GM21515 (cell line): Measurements from ENCODE around the gene TTC7B.

Experiments
- ATAC-seq: cut with Tn5 transposase; IDR thresholded peaks from one replicate; pipeline ENCODE4 v1.9.1; 2021; ENCODE audit not compliant: unreplicated experiment

The TTC7B gene

DNA sequence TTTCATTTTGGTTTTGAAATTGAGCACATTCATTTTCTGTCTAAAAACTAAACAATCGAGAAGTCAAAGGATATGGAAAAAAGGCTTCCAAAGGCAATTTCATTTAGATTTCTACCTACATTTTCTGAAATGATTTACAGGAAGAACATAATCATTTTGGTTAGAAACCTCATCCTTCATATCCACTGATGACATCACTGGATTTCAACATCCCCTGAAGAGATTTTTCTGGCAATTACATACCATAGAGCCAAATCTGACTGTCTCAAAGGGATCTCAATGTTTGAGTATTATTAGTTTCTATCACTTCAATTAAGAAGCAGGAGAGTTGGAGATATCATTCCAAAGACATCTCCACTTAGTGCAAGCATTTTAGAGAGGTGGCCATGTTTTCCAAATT lies 137.8 kb downstream of the TTC7B start:
- no peak for ATAC-seq

GRCh38 chr14:90677484-90678050 lies 138.7 kb downstream of the TTC7B start:
- no peak for ATAC-seq

DNA sequence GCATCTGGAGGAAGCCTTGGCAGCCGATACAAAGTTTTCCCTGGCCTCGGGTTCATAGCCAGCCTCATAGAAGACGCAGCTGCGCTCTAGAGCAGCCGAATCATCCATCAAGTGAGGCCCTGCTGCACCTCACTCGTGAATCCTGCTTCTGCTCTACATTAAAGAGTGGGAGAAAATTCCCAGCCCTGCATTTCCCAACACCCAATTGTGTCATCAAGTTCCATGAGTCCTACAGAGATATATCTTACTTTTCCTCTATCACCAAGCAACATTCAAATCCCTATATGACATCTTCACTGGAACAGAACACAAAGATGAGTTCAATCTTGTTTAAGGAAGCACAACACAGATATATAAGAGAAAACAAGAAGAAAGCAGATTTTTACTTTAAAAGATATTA lies 139.3 kb downstream of the TTC7B start:
- ATAC-seq, result no peak

GRCh38 chr14:90676356-90676755 lies 139.9 kb downstream of the TTC7B start:
- no peak for ATAC-seq

DNA sequence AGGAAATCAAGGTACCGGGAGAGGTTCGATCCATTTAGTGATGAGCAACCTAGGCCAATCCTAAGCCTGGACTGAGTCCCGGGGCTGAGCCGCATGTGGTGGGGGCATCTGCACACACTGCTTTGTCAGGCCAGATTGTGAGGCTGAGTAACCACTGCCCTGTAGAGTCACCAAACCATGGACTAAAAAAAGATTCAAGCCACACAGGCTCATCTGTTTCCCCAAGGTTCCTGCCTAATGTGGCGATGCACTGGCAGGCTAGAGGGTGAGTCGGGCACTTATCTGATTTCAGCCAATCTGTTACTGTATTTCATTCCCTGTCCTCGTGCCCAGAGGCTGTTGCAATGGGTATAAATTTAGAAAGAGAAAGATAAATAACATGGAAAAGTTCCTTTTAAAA lies 140.8 kb downstream of the TTC7B start:
- ATAC-seq, result no peak

- no peak for ATAC-seq
Observed at GRCh38 chr14:90674716-90675115, 141.5 kb downstream of the TTC7B start.

- ATAC-seq, result no peak
Observed at GRCh38 chr14:90674043-90674670, 142.1 kb downstream of the TTC7B start.

DNA sequence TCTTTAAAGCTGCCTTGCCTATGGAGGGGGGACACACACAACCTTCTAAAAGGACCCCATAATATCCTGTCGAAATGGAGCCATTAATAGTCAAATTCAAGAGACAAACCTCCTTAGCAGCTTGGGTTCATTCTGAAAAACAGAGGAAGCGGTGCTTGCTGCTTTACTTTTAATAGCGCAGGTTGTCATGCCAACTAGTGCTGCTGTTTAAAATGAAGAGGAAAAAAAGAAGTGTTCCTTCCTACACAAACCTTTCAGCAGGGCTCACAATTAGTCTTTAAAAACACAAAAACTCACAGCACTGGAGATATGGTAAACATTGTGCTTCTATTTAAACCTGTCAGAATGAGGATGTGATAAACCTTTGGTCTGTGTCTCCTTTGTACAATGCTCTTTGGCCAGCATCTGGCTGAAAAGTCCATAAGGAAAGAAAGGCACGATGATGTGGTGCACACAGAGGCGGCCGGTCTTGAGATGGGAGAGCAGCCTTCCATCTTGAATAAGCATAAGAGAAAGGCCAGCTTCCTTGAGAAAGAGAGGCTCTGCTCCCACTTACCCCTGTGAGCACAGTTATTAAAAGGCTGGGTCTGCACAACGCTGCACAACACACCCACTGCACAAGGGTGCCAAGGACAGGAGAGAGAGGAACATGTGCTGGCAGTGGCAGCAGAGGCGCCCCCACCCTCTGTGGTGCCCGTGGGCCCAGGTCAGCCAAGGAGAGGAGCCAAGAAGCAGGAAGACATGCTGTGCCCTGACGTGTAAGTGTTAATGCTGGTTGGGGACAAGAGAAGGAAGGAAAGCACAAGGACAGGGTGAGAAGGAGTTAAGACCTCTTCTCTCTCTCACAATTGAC lies 144.6 kb downstream of the TTC7B start:
- no peak for ATAC-seq

DNA sequence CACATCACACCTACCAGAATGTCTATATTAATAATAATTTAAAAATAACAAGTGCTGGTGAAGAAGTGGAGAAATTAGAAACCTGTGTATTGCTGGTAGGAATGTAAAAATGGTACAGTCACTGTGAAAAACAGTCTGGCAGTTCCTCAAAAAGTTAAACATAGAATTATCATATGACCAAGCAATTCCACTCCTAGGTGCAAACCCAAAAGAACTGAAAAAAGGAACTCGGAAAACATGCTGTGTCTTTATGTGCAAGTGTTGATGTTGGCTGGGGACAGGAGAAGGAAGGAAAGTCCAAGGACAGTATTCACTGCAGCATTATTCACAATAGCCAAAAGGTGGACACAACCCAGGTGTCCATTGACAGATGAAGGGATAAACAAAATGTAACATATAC lies 146.5 kb downstream of the TTC7B start:
- no peak for ATAC-seq

DNA sequence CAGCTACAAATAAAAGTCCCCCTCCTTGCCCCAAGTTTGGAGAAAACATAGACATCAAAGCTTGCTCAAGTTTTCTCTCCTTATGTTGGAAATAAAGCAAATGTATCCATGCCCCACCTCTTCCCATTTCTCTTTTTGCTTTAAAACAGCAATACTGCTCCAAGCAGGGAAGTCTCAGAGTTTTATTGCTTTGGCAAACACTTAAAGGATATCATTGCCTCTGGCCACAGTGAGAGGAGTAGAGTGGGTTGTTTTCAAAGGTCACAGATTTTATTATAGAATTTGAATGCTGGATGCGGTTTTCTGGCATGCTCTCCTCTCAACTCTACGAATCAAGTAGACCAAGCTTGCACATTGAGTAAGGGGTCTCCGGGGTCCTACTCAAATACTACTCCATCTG lies 149.7 kb downstream of the TTC7B start:
- ATAC-seq, result no peak

- ATAC-seq, result no peak
Observed at GRCh38 chr14:90665321-90666000, 150.8 kb downstream of the TTC7B start.

- no peak for ATAC-seq
Observed at GRCh38 chr14:90664911-90665310, 151.3 kb downstream of the TTC7B start.

- ATAC-seq, result no peak
Observed at GRCh38 chr14:90663680-90664079, 152.6 kb downstream of the TTC7B start.

DNA sequence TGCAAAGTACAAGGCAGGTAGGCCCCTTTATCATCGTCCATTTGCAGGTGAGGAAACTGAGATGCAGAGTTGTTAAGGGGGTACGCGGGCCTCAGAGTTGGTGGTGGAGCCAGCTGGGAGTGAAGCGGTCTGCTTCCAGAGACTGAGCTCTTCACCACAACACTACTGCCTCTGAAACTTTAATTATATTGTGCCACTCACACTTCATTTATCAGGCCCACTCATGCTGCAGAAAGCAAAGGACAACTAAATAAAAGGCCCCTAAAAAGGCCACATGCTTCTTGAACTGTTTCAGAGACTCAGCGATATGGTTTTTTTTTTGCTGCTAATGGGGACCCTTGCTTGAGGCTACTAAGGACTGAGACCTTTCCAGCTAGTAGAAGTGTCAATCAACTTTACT lies 153.1 kb downstream of the TTC7B start:
- ATAC-seq, result no peak

DNA sequence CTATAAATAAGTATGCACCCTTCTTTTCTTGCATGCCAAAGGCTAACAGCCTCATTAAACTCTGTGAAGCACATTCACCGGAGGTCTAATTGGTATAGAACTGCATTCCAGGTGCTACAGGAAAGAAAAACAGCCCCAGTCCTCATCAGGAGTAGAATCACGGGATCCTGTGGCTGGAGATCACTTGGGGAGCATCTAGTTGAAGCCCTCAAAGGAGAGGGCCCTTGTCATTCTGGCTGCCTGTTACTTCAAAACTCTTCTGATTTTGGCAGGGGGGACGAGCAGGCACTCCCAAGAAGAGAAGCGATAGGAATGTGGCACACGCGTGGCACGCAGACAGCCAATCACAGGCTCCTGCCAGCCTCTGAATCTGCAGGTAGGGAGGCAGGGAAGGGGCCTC lies 154.4 kb downstream of the TTC7B start:
- no peak for ATAC-seq

DNA sequence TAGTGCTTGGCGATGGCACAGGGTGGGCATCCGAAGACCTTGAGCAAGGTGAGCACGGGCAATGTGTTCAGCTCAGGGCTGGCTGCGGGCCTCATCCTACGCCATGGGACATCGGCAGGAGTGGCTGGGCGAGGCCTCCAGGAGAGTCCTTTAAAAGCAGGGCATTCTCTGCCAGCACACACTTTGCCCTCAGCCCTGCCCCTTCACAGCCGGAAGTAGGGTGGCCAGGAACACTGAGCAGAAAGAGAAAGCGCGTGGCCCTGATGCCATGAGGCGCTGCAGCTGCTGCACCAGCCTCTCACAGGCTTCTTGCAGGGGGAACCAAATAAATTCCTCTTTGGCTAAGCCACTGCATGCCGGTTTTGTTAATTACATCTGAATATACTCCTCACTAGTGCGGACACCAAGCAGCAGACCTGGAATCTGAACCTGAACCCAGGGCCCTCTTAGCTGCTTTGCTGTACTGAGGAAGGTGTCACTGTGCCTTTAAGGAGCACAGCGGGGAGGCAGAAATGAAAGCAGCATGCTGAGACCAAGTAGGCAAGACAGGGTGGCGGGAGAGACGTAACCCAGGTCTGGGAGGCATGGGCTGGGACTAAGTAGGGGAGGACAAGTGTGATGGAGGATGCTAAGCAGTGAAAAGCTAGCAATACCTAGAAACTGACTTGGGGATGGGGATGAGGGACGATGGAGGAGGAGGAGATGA lies 155.2 kb downstream of the TTC7B start:
- no peak for ATAC-seq

DNA sequence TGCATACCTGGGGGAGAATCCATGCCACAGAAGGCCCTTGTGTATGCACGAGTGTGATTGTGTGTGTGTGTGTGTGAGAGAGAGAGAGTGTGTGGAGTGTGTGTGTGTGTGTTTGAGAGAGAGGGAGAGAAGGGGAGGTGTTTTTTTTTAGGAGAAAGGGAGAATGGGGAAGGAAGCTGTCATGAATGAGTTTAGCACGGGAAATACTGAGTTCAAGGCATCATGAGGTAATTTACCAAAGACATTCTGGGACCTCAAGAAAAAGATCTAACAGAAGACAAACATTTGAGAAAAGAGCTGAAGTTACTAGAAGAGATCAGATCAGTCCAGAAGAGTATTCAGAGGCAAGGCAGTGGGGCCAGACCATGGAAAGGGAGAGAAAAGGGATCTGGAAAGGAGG lies 157.1 kb downstream of the TTC7B start:
- ATAC-seq, result no peak

GRCh38 chr14:90658541-90658967 lies 157.7 kb downstream of the TTC7B start:
- no peak for ATAC-seq

DNA sequence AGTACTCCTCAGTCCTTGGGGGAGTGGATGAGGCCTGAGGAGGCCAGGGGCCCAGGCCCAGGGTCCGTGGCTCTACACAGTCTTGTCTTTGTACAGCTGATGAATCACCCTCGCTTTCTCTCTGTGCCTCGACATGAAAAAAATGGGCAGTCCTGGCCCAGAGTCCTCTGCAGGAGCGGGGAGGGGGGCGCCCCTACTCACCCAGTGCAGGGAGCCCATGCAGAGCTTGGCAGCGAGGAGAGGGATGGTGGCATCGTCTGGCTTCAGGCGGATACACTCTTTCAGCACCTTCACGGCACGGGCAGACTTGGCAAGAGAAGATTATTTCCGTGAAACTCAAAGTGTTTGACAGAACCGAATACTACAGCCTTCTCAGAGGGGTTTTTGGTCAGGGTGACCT lies 159.3 kb downstream of the TTC7B start:
- no peak for ATAC-seq

GRCh38 chr14:90655829-90656228 lies 160.4 kb downstream of the TTC7B start:
- no peak for ATAC-seq

DNA sequence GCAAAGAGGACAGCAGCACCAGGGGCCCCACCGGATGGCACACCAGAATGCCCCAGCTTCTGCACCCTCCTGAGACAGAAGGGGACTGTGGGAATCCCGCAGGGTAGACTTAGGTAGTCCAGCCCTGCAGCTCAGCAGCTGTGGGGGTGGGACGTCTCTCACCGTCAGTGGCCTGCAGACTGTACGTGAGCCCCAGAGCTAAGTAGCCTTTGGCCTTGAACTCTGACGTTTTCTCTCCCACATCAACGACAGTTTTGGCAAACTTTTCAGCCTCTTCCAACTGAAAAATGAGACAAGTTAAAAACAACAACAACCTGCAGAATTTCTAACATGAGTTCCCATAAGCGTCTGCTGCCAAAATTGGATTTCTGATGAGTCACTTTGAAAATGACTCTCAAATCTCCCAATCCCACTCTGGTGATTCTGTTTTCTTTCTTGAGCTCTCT lies 161.4 kb downstream of the TTC7B start:
- no peak for ATAC-seq
